Measurements from ENCODE around the gene GNG13.

- TF ChIP-seq CTCF (IDR thresholded peaks at IDR 0.05; ENCODE audit: low read depth, low read length, poor library complexity, severe bottlenecking) (no peak), EZH2phosphoT487 (IDR thresholded peaks at IDR 0.05; ENCODE audit: borderline replicate concordance, low read length) (no peak)
Measured at GRCh38 chr16:764184-764750, 36.3 kb downstream of the GNG13 start.
